Neural cell (in vitro differentiated cells): ENCODE measurements around the gene ST3GAL5. TPM values are rescaled to one million over a fixed set of nuclear protein-coding genes. Genes with fewer than 3 reads are reported as not detected.

Source experiments
- H2AFZ ChIP-seq: fragments of 200-600, 300-800 bp; sonication (generic), shearing (Covaris generic); 2 replicates; pipeline ENCODE4 v1.6.0; 2014; ENCODE audit warnings: low read depth, mild to moderate bottlenecking, antibody characterized with exemption, low read length, moderate library complexity
- H3F3A ChIP-seq: fragments of 200-600 bp; shearing (Covaris generic); 2 replicates; pipeline ENCODE4 v1.6.1; 2016; ENCODE audit warnings: mild to moderate bottlenecking, moderate library complexity, mixed read lengths, antibody characterized with exemption, low read length; ENCODE audit not compliant: insufficient read depth, poor library complexity, severe bottlenecking
- H3K27ac ChIP-seq: fragments of 200-600, 300-800 bp; sonication (generic), shearing (Covaris generic); 2 replicates; pipeline ENCODE4 v1.5.1; 2014; ENCODE audit warnings: mild to moderate bottlenecking, low read length, moderate library complexity
- H3K27me3 ChIP-seq: fragments of 300-800, 200-600 bp; sonication (generic), shearing (Covaris generic); 2 replicates; pipeline ENCODE4 v1.6.0; 2014; ENCODE audit warnings: mild to moderate bottlenecking, low read depth, low read length, moderate library complexity; ENCODE audit not compliant: insufficient read depth
- H3K36me3 ChIP-seq: fragments of 300-800, 200-600 bp; sonication (generic), shearing (Covaris generic); 2 replicates; pipeline ENCODE4 v1.5.1; 2014; ENCODE audit warnings: mild to moderate bottlenecking, antibody characterized with exemption, low read length, moderate library complexity; ENCODE audit not compliant: insufficient read depth
- H3K4me2 ChIP-seq: fragments of 300-800, 200-600 bp; sonication (generic), shearing (Covaris generic); 2 replicates; pipeline ENCODE4 v1.6.0; 2014; ENCODE audit warnings: mild to moderate bottlenecking, low read length
- H3K4me3 ChIP-seq: fragments of 300-800, 200-600 bp; sonication (generic), shearing (Covaris generic); 2 replicates; pipeline ENCODE4 v1.5.1; 2014; ENCODE audit warnings: mild to moderate bottlenecking, low read length, moderate library complexity
- H3K79me2 ChIP-seq: fragments of 200-600 bp; shearing (Covaris generic); replicated peaks from 2 replicates; pipeline ENCODE4 v1.6.0; 2014; ENCODE audit warnings: mild to moderate bottlenecking, low read length, moderate library complexity; ENCODE audit not compliant: insufficient read depth
- H3K9ac ChIP-seq: fragments of 300-800, 200-600 bp; sonication (generic), shearing (Covaris generic); 2 replicates; pipeline ENCODE4 v1.6.1; 2016; ENCODE audit warnings: mild to moderate bottlenecking, low read length, mixed read lengths
- H3K9me2 ChIP-seq: fragments of 200-600 bp; shearing (Covaris generic); 2 replicates; pipeline ENCODE4 v1.6.1; 2016; ENCODE audit warnings: mild to moderate bottlenecking, low read length, mixed read lengths; ENCODE audit not compliant: insufficient read depth
- H3K9me3 ChIP-seq: fragments of 200-600, 300-800 bp; sonication (generic), shearing (Covaris generic); 2 replicates; pipeline ENCODE4 v1.6.1; 2016; ENCODE audit warnings: mild to moderate bottlenecking, mixed run types, low read length, moderate library complexity, mixed read lengths
- H4K20me1 ChIP-seq: fragments of 200-600 bp; shearing (Covaris generic); 2 replicates; pipeline ENCODE4 v1.6.1; 2016; ENCODE audit warnings: mild to moderate bottlenecking, mixed run types; ENCODE audit not compliant: insufficient read depth
- CTCF ChIP-seq: fragments of 450-650 bp; IDR thresholded peaks from 2 replicates; pipeline ENCODE4 v1.5.1; 2014; ENCODE audit warnings: antibody characterized with exemption, mild to moderate bottlenecking, moderate library complexity; ENCODE audit not compliant: poor library complexity, severe bottlenecking
- EP300 ChIP-seq: fragments of 450-650 bp; conservative IDR thresholded peaks from 2 replicates; pipeline ENCODE4 v1.6.1; 2014; ENCODE audit warnings: antibody characterized with exemption, mild to moderate bottlenecking, moderate library complexity; ENCODE audit not compliant: poor library complexity, severe bottlenecking
- EZH2 ChIP-seq: fragments of 200-600, 300-800 bp; shearing (Covaris generic), sonication (generic); IDR thresholded peaks from 2 replicates; pipeline ENCODE4 v1.6.1; 2014; ENCODE audit warnings: antibody characterized with exemption, low read length, borderline replicate concordance, mild to moderate bottlenecking; ENCODE audit not compliant: insufficient read depth, poor library complexity, severe bottlenecking
- RAD21 ChIP-seq: fragments of 450-650 bp; conservative IDR thresholded peaks from 2 replicates; pipeline ENCODE4 v1.6.1; 2014; ENCODE audit warnings: antibody characterized with exemption, mild to moderate bottlenecking, moderate library complexity
- SMC3 ChIP-seq: fragments of 450-650 bp; conservative IDR thresholded peaks from 2 replicates; pipeline ENCODE4 v1.6.1; 2014; ENCODE audit warnings: antibody characterized with exemption, mild to moderate bottlenecking, moderate library complexity; ENCODE audit not compliant: poor library complexity
- TAF1 ChIP-seq: IDR thresholded peaks from 2 replicates; pipeline ENCODE4 v1.6.1; 2012; ENCODE audit warnings: low read depth
- polyA plus RNA-seq: library from polyadenylated mRNA; depleted of rRNA; stranded (reverse); fragments of >200 nt; gene quantifications from 2 replicates; pipeline ENCODE4 v1.2.3, GENCODE V29; 2014

ST3GAL5 gene
- polyA plus RNA-seq, 1 donor from 2014 or later: 55.6 TPM

GRCh38 chr2:85925216-85925671, 36.5 kb upstream of the ST3GAL5 start:
- no peak overlapping the region for H3K4me2 ChIP-seq
- H3F3A ChIP-seq: no peaks in the 10 kb centered on the region
- no peaks in the 10 kb centered on the region for H3K36me3 ChIP-seq
- no peak overlapping the region for H3K9ac ChIP-seq
- no peak overlapping the region for H2AFZ ChIP-seq
- H4K20me1 ChIP-seq: no peaks in the 10 kb centered on the region
- H3K9me2 ChIP-seq: no peaks in the 10 kb centered on the region
- TF ChIP-seq TAF1: no peak
- H3K9me3 ChIP-seq: no peaks in the 10 kb centered on the region
- H3K27ac ChIP-seq: no peak overlapping the region
- H3K4me3 ChIP-seq: no peak overlapping the region
- no peaks in the 10 kb centered on the region for H3K27me3 ChIP-seq
- H3K79me2 ChIP-seq: no peaks in the 10 kb centered on the region

- Histone ChIP-seq H3K9me3 (no peaks in the 10 kb centered on the region), H4K20me1 (no peaks in the 10 kb centered on the region), H3K9me2 (no peaks in the 10 kb centered on the region), H3K27me3 (no peaks in the 10 kb centered on the region), H3K4me2 (no peak overlapping the region), H3K36me3 (no peaks in the 10 kb centered on the region), H2AFZ (no peak overlapping the region), H3K4me3 (no peak overlapping the region), H3K27ac (no peak overlapping the region), H3K9ac (no peak overlapping the region), H3F3A (no peaks in the 10 kb centered on the region), H3K79me2 (no peaks in the 10 kb centered on the region)
- no peak for TF ChIP-seq EZH2
- no peak for TF ChIP-seq CTCF
- TF ChIP-seq EP300: no peak
- TF ChIP-seq TAF1: no peak
Observed at GRCh38 chr2:85924522-85924921, 35.7 kb upstream of the ST3GAL5 start.

- Histone ChIP-seq H3K9me2 (no peaks in the 10 kb centered on the region), H3K4me2 (no peak overlapping the region), H2AFZ (no peak overlapping the region), H3K27me3 (no peaks in the 10 kb centered on the region), H3K9me3 (no peaks in the 10 kb centered on the region), H3K9ac (no peak overlapping the region), H3K36me3 (no peaks in the 10 kb centered on the region), H3F3A (no peaks in the 10 kb centered on the region), H4K20me1 (no peaks in the 10 kb centered on the region), H3K27ac (no peak overlapping the region), H3K79me2 (no peaks in the 10 kb centered on the region), H3K4me3 (no peak overlapping the region)
- TF ChIP-seq SMC3: no peak
Observed at GRCh38 chr2:85922199-85922598, 33.4 kb upstream of the ST3GAL5 start.

GRCh38 chr2:85921659-85922058, 32.9 kb upstream of the ST3GAL5 start:
- H3F3A ChIP-seq: no peaks in the 10 kb centered on the region
- TF ChIP-seq SMC3 (no peak), RAD21 (no peak), EP300 (no peak)
- H3K4me2 ChIP-seq: no peak overlapping the region
- H2AFZ ChIP-seq: no peak overlapping the region
- H3K9me3 ChIP-seq: no peaks in the 10 kb centered on the region
- H4K20me1 ChIP-seq: no peaks in the 10 kb centered on the region
- H3K9me2 ChIP-seq: no peaks in the 10 kb centered on the region
- H3K9ac ChIP-seq: no peak overlapping the region
- H3K4me3 ChIP-seq: no peak overlapping the region
- H3K27ac ChIP-seq: no peak overlapping the region
- no peaks in the 10 kb centered on the region for H3K79me2 ChIP-seq
- H3K36me3 ChIP-seq: no peaks in the 10 kb centered on the region
- H3K27me3 ChIP-seq: no peaks in the 10 kb centered on the region
